IPS-18c (cell line): ENCODE data around the gene ZNF76.

Experiments used
- H3K4me3 ChIP-seq: 2 replicates; pipeline ENCODE4 v1.7.0; 2013; ENCODE audit warnings: low read depth, mild to moderate bottlenecking, low read length, moderate library complexity; ENCODE audit not compliant: insufficient read depth
- H3K9me3 ChIP-seq: one replicate; pipeline ENCODE4 v1.6.1; 2013; ENCODE audit warnings: mild to moderate bottlenecking, low read length, moderate library complexity; ENCODE audit not compliant: control insufficient read depth, insufficient read depth

ZNF76 gene

GRCh38 chr6:35287671-35288396 lies 28.3 kb downstream of the ZNF76 start:
- no peak overlapping the region for H3K4me3 ChIP-seq
- H3K9me3 ChIP-seq, result peaks cover 3% of the 10 kb centered on the region

DNA sequence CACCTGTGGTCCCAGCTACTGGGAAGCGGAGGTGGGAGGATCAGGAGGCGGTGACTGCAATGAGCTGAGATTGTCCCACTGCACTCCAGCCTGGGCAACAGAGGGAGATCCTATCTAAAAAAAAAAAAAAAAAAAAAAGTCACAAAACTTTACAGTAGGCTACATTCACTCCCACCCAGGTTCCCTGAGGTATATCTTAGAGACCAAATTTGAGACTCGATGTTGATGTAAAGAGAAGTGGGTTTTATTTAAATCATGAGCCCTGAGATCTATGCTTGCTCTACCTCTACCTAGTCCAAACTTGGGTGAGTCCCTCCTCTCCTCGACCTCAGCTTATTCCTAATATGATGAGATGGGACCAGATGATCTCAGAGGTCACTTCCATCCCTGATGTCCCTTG lies 29.3 kb downstream of the ZNF76 start:
- peaks cover 3% of the 10 kb centered on the region for H3K9me3 ChIP-seq
- H3K4me3 ChIP-seq, result no peak overlapping the region

DNA sequence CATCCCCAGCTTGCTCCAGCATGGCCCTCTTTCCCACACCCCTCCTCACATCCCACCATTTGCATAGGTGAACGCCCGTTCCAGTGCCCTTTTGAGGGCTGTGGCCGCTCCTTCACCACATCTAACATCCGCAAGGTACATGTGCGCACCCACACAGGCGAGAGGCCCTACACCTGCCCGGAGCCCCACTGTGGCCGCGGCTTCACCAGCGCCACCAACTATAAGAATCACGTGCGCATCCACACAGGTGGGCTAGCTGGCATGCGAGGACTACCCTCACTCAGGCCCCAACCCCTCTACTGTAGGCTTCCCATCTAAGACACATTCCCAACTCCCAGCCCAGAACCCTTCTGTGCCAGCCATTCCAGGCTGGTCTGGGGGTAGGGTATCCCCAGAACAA lies 32.0 kb downstream of the ZNF76 start:
- H3K4me3 ChIP-seq, result no peak overlapping the region
- H3K9me3 ChIP-seq, result no peaks in the 10 kb centered on the region

DNA sequence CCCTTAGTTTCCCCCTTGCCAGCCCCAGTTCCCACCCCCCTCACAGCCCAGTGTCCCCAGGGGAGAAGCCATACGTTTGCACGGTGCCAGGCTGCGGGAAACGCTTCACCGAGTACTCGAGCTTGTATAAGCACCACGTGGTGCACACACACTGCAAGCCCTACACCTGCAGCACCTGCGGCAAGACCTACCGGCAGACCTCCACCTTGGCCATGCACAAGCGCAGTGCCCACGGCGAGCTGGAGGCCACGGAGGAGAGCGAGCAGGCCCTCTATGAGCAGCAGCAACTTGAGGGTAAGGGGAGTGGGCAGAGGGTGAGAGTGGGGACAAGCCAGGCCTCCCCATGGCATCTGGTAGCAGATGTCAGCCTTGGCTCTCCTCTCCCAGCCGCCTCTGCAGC lies 33.0 kb downstream of the ZNF76 start:
- Histone ChIP-seq H3K4me3 (no peak overlapping the region), H3K9me3 (no peaks in the 10 kb centered on the region)

DNA sequence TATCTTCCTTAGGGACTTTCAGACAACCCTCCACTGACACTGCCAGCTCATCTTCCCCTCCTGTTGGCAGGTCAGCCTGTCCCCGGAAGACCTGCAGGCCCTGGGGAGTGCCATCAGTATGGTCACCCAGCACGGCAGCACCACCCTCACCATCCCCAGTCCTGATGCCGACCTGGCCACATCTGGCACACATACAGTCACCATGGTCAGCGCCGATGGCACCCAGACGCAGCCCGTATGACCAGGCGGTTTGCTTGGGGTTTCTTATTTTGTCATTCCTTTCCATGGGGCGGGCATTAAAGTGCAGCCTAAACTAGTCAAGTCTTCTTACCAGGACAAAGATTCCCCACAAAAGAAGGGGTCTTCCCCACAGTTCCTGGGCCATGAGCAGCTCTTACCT lies 34.1 kb downstream of the ZNF76 start:
- no peak overlapping the region for H3K4me3 ChIP-seq

GRCh38 chr6:35294308-35294945 lies 34.9 kb downstream of the ZNF76 start:
- H3K4me3 ChIP-seq, result no peak overlapping the region
- H3K9me3 ChIP-seq, result no peaks in the 10 kb centered on the region

More for the DNA sequence above, 34.1 kb downstream of the ZNF76 start:
- no peaks in the 10 kb centered on the region for H3K9me3 ChIP-seq

GRCh38 chr6:35295036-35295435 lies 35.5 kb downstream of the ZNF76 start:
- Histone ChIP-seq H3K4me3 (no peak overlapping the region), H3K9me3 (no peaks in the 10 kb centered on the region)

- H3K9me3 ChIP-seq, result no peaks in the 10 kb centered on the region
- H3K4me3 ChIP-seq, result no peak overlapping the region
Measured at GRCh38 chr6:35295521-35296315, 36.2 kb downstream of the ZNF76 start.

DNA sequence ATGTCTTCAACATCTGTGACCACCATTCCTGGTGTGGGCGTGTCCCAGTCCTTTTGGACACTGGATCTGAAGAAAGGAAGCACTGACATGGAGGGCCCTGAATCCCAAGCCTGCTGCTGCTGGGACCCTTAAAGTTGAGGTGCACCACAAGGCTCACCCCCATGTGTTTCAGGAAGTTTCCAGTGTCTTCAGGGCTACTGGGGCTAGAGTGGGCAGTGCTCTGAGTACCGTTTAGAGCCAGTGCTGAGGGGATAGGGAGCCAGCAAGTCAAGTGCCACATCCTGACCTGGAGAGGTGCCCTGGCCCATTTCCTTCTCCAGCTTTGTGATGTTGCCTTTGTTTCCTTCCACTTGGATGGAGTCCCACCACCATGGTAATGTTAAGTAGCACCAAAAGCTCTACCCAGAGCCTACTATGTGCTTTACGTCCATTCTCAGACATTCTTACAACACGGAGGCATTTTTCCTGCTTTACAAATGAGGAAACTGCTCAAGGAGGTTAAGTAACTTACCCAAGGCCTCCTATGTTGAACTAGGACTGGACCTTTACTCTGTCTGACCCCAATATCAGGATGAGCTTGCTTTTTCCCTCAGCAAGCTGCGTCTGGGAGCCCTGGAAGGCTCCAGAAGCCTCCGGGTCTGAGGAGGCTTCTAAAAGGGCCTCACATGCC lies 37.5 kb downstream of the ZNF76 start:
- Histone ChIP-seq H3K4me3 (no peak overlapping the region), H3K9me3 (no peaks in the 10 kb centered on the region)

DNA sequence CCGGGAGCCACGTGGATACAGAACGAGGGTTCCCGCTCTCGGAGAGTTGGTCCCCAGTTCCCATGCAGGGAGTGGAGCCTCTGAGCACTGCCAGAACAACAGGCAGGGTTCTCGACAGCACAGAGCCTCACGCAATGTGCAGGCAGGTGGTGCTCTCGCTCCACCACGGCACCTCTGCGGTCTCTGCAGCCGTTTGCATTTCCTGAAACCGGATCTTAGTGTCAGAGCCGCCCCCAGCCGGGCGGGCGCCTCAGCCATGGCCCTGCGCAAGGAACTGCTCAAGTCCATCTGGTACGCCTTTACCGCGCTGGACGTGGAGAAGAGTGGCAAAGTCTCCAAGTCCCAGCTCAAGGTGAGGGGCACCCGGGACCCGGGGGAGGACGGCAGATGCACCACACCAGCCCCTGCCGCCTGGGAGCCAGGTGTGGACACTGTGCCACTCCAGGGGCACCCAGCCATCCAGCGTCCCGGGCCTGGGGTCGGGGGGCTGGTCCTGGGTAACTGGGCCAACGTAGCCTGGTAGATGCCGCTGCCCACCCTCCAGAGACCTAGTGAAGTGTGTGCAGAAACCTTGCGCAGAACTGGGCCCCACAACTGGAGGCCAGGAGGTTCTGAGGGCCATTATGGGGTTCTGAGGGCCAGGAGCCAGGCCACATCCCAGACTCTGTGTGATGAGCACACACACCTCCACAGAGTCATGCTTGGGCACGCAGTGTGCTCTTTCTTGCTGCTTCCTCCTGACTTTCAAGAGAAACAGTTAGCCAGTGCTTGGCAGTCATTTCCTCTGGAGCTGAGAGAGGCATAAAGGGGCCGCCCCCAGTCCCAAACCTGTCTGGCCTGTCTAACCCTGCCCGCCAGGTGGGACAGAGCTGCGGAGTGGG lies 38.3 kb downstream of the ZNF76 start, which contains the start of gene DEF6:
DEF6 (plus strand) TSS at position 218 of the 881 bp plus-strand sequence; CDS start at position 257, 39 bp downstream.
- Histone ChIP-seq H3K9me3 (no peaks in the 10 kb centered on the region), H3K4me3 (peak within 1 kb of the TSS; percentile 55)

GRCh38 chr6:35298625-35299140 lies 39.1 kb downstream of the ZNF76 start:
- Histone ChIP-seq H3K9me3 (no peaks in the 10 kb centered on the region), H3K4me3 (no peak overlapping the region)

- H3K9me3 ChIP-seq, result no peaks in the 10 kb centered on the region
- no peak overlapping the region for H3K4me3 ChIP-seq
Measured at GRCh38 chr6:35299674-35300073, 40.1 kb downstream of the ZNF76 start.

DNA sequence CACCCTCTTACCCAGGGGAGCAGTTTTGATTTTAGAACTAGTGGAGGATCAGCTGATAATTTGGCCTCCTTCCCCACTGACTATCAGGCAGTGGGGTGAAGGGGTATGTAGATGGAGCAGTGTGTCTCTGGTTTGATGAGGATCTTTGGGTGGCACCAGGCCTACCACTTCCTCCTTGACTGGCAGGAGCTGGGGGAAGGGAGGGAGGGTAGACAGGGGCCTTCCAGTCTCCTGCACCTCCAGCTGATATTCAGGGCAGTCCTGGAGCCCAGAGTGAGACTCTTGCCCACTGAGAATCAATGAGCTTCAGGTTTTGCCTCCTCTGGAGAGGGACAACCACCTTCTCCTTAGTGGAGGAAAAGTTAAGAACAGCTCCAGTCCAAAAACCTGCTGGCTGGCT lies 41.3 kb downstream of the ZNF76 start:
- H3K4me3 ChIP-seq, result no peak overlapping the region
- no peaks in the 10 kb centered on the region for H3K9me3 ChIP-seq

GRCh38 chr6:35302604-35303241 lies 43.2 kb downstream of the ZNF76 start:
- no peak overlapping the region for H3K4me3 ChIP-seq
- H3K9me3 ChIP-seq, result no peaks in the 10 kb centered on the region

DNA sequence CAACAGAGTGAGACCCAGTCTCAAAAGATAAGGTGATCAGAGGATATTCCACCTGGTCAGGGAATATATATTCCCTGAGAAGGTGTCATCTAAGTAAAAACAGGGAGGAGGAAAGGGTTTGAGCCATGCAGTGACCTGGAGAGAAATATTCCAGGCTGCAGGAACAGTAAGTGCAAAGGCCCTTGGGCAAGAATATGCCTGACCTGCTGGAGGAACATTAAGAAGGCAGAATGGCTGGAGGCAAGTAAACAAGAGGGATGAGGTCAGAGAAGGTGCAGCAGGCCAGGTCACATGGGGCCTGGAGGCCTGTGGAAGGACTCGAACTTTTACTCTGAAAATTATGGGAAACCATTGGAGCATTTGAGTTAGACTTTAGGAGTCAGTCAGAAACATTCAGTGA lies 44.8 kb downstream of the ZNF76 start:
- Histone ChIP-seq H3K9me3 (no peaks in the 10 kb centered on the region), H3K4me3 (no peak overlapping the region)

GRCh38 chr6:35305117-35305516 lies 45.6 kb downstream of the ZNF76 start:
- H3K4me3 ChIP-seq, result no peak overlapping the region
- no peaks in the 10 kb centered on the region for H3K9me3 ChIP-seq
